Liver (tissue), 9 donors: ENCODE results near the gene PFN4. TPM values are rescaled to one million over a fixed set of nuclear protein-coding genes. Genes with fewer than 3 reads are reported as not detected.

Experiments used
- DNase-seq: peaks from one replicate; pipeline ENCODE4 v3.0.0-alpha.2; 2017; ENCODE audit warnings: low spot score
- H3K27ac ChIP-seq, 2 donors: one replicate each; pipeline ENCODE4 v1.7.0; 2013; ENCODE audit warnings: inconsistent platforms in 2 of 2, low read length in 2 of 2, control low read depth in 1 of 2, low read depth in 1 of 2, mild to moderate bottlenecking in 1 of 2
- H3K27me3 ChIP-seq, 4 donors: one replicate each; pipeline versions ENCODE4 v1.6.1 to v1.7.0; 2013; ENCODE audit warnings: low read length in 3 of 4, inconsistent platforms in 1 of 4, mild to moderate bottlenecking in 1 of 4, moderate library complexity in 1 of 4; ENCODE audit not compliant: control insufficient read depth in 4 of 4, insufficient read depth in 4 of 4
- H3K36me3 ChIP-seq, 4 donors: one replicate each; pipeline versions ENCODE4 v1.6.1 to v1.7.0; 2013; ENCODE audit warnings: low read length in 3 of 4, mild to moderate bottlenecking in 3 of 4, low read depth in 1 of 4, moderate library complexity in 1 of 4; ENCODE audit not compliant: control insufficient read depth in 4 of 4, insufficient read depth in 3 of 4
- H3K4me1 ChIP-seq, 4 donors: one replicate each; pipeline versions ENCODE4 v1.6.1 to v1.7.0; 2013; ENCODE audit warnings: low read length in 3 of 4, mild to moderate bottlenecking in 3 of 4, moderate library complexity in 1 of 4; ENCODE audit not compliant: control insufficient read depth in 4 of 4, insufficient read depth in 4 of 4
- H3K4me3 ChIP-seq, 3 donors: one replicate each; pipeline versions ENCODE4 v1.6.1 to v1.7.0; 2013; ENCODE audit warnings: low read length in 3 of 3, control low read depth in 1 of 3, low read depth in 1 of 3, mild to moderate bottlenecking in 1 of 3
- H3K9ac ChIP-seq, 2 donors: one replicate each; pipeline ENCODE4 v1.7.0; 2013; ENCODE audit warnings: low read length in 2 of 2, mild to moderate bottlenecking in 2 of 2, moderate library complexity in 2 of 2, control low read depth in 1 of 2, low read depth in 1 of 2
- H3K9me3 ChIP-seq, 4 donors: one replicate each; pipeline versions ENCODE4 v1.6.1 to v1.7.0; 2013; ENCODE audit warnings: low read length in 3 of 4; ENCODE audit not compliant: control insufficient read depth in 4 of 4
- ATF3 ChIP-seq: IDR thresholded peaks from 2 replicates; pipeline ENCODE4 v1.6.1; 2016; ENCODE audit warnings: antibody characterized with exemption
- CTCF ChIP-seq: fragments of 150-350 bp; IDR thresholded peaks from 2 replicates; pipeline ENCODE4 v1.5.1; 2017; ENCODE audit warnings: improper control_type of control experiment, low read depth, low read length; ENCODE audit not compliant: missing input control
- EGR1 ChIP-seq, 2 donors: IDR thresholded peaks; 2 replicates each; pipeline ENCODE4 v1.6.1; 2016 to 2018; ENCODE audit warnings: antibody characterized with exemption in 2 of 2, low read depth in 2 of 2
- FOXA1 ChIP-seq: IDR thresholded peaks from 2 replicates; pipeline ENCODE4 v1.6.1; 2016; ENCODE audit warnings: antibody characterized with exemption
- FOXA2 ChIP-seq: IDR thresholded peaks from 2 replicates; pipeline ENCODE4 v1.6.1; 2016; ENCODE audit warnings: antibody characterized with exemption
- GABPA ChIP-seq, 2 donors: IDR thresholded peaks in 1 of 2; conservative IDR thresholded peaks in 1 of 2; 2 replicates each; pipeline ENCODE4 v1.6.1; 2016; ENCODE audit warnings: antibody characterized with exemption in 2 of 2, mild to moderate bottlenecking in 1 of 2, moderate library complexity in 1 of 2
- HNF4A ChIP-seq, 2 donors: conservative IDR thresholded peaks; 2 replicates each; pipeline ENCODE4 v1.6.1; 2016; ENCODE audit warnings: antibody characterized with exemption in 2 of 2, mild to moderate bottlenecking in 2 of 2
- HNF4G ChIP-seq: IDR thresholded peaks from 2 replicates; pipeline ENCODE4 v1.6.1; 2016; ENCODE audit warnings: antibody characterized with exemption
- JUND ChIP-seq, 2 donors: IDR thresholded peaks; 2 replicates each; pipeline ENCODE4 v1.6.1; 2016; ENCODE audit warnings: antibody characterized with exemption in 2 of 2
- MAX ChIP-seq: IDR thresholded peaks from 2 replicates; pipeline ENCODE4 v1.6.1; 2016; ENCODE audit warnings: antibody characterized with exemption
- NR2F2 ChIP-seq: IDR thresholded peaks from 2 replicates; pipeline ENCODE4 v1.6.1; 2016; ENCODE audit warnings: antibody characterized with exemption
- RAD21 ChIP-seq, 2 donors: IDR thresholded peaks; 2 replicates each; pipeline ENCODE4 v1.6.1; 2016; ENCODE audit warnings: antibody characterized with exemption in 2 of 2, mild to moderate bottlenecking in 2 of 2
- REST ChIP-seq: IDR thresholded peaks from 2 replicates; pipeline ENCODE4 v1.6.1; 2016; ENCODE audit warnings: antibody characterized with exemption, mild to moderate bottlenecking
- RXRA ChIP-seq, 2 donors: IDR thresholded peaks; 2 replicates each; pipeline ENCODE4 v1.6.1; 2017 to 2018; ENCODE audit warnings: antibody characterized with exemption in 2 of 2, mild to moderate bottlenecking in 1 of 2
- SP1 ChIP-seq: IDR thresholded peaks from 2 replicates; pipeline ENCODE4 v1.6.1; 2018; ENCODE audit warnings: antibody characterized with exemption, mild to moderate bottlenecking
- TAF1 ChIP-seq: conservative IDR thresholded peaks from 2 replicates; pipeline ENCODE4 v1.6.1; 2016; ENCODE audit warnings: antibody characterized with exemption, mild to moderate bottlenecking
- YY1 ChIP-seq: IDR thresholded peaks from 2 replicates; pipeline ENCODE4 v1.6.1; 2016; ENCODE audit warnings: antibody characterized with exemption, mild to moderate bottlenecking
- ZBTB33 ChIP-seq: IDR thresholded peaks from 2 replicates; pipeline ENCODE4 v1.6.1; 2016; ENCODE audit warnings: antibody characterized with exemption
- WGBS: extraction: QIAGEN DNeasy Blood & Tissue Kit; methylation state at CpG from one replicate; pipeline ENCODE4 v1.1.7; 2013; 5-methylcytosine and 5-hydroxymethylcytosine counted together
- polyA plus RNA-seq, 2 donors: library from polyadenylated mRNA; stranded (reverse) in 1 of 2; unstranded in 1 of 2; fragments of 200-250 nt in 1 of 2; fragments of >200 nt in 1 of 2; fragmentation: Nextera tagmentation in 1 of 2; extraction: Ambion mirVana in 1 of 2; gene quantifications; one replicate each; pipeline versions ENCODE4 v1.2.1 to v1.2.3, GENCODE V29; 2013 to 2015
- total RNA-seq, 2 donors: library from RNA; depleted of rRNA; stranded (reverse); fragments of >200 nt; gene quantifications; one replicate each; pipeline ENCODE4 v1.2.3, GENCODE V29; 2014
- donor health status: healthy.
- donor health status: healthy.
- donor health status: healthy.
- donor health status: healthy.
- donor health status: healthy.

Gene PFN4
- total and polyA plus RNA-seq, 4 donors: 0.12 to 0.51 (median 0.40) TPM; not detected in 1

- no peak overlapping the region for H3K9ac ChIP-seq
- H3K9me3 ChIP-seq: no peaks in the 10 kb centered on the region
- TF ChIP-seq JUND (IDR thresholded peaks at IDR 0.05) (no peak), RXRA (IDR thresholded peaks at IDR 0.05) (no peak), ZBTB33 (no peak), TAF1 (no peak), RAD21 (IDR thresholded peaks at IDR 0.05) (no peak), HNF4A (conservative IDR thresholded peaks at IDR 0.05) (no peak), FOXA1 (no peak), ATF3 (no peak), HNF4G (no peak), YY1 (no peak)
- DNase-seq: no peak
- no peak overlapping the region for H3K4me3 ChIP-seq
- H3K36me3 ChIP-seq: peaks cover 0 to 2% (median 0%) of the 10 kb centered on the region in 4 donors
- no peak overlapping the region for H3K27ac ChIP-seq
- H3K4me1 ChIP-seq: peaks cover 0 to 30% (median 17%) of the 10 kb centered on the region in 4 donors
- no peaks in the 10 kb centered on the region for H3K27me3 ChIP-seq
- WGBS: 88% methylated on average over 2 of the region's 2 CpGs
Measured at GRCh38 chr2:24080701-24081100, 42.4 kb downstream of the PFN4 start.

GRCh38 chr2:24077879-24078278 is 45.3 kb downstream of the PFN4 start:
- WGBS: 79% methylated on average over 2 of the region's 2 CpGs
- no peak for DNase-seq
- peak overlapping the region in 1 of 2 donors; percentile 74 for H3K27ac ChIP-seq
- H3K4me3 ChIP-seq: no peak overlapping the region
- peaks cover 1 to 25% (median 9%) of the 10 kb centered on the region in 4 donors for H3K4me1 ChIP-seq
- no peak overlapping the region for H3K9ac ChIP-seq
- H3K36me3 ChIP-seq: peaks cover 0 to 9% (median 4%) of the 10 kb centered on the region in 4 donors
- TF ChIP-seq REST (no peak), FOXA2 (no peak), SP1 (no peak), HNF4G (no peak), ZBTB33 (no peak), TAF1 (no peak), MAX (no peak), FOXA1 (no peak), NR2F2 (no peak), GABPA (IDR thresholded peaks at IDR 0.05 in 1 of 2, conservative IDR thresholded peaks at IDR 0.05 in 1 of 2) (no peak), HNF4A (conservative IDR thresholded peaks at IDR 0.05) (no peak), RXRA (IDR thresholded peaks at IDR 0.05) (no peak), CTCF (no peak), ATF3 (no peak), RAD21 (IDR thresholded peaks at IDR 0.05) (no peak), EGR1 (IDR thresholded peaks at IDR 0.05; ENCODE audit: low read depth in 2 of 2) (no peak)
- no peaks in the 10 kb centered on the region for H3K9me3 ChIP-seq
- H3K27me3 ChIP-seq: no peaks in the 10 kb centered on the region
